Measurements from ENCODE around the gene PLEK. TPM values are rescaled to one million over a fixed set of nuclear protein-coding genes. Genes with fewer than 3 reads are reported as not detected.

Gene PLEK
- total RNA-seq, 1 donor = 0.36 TPM

DNA sequence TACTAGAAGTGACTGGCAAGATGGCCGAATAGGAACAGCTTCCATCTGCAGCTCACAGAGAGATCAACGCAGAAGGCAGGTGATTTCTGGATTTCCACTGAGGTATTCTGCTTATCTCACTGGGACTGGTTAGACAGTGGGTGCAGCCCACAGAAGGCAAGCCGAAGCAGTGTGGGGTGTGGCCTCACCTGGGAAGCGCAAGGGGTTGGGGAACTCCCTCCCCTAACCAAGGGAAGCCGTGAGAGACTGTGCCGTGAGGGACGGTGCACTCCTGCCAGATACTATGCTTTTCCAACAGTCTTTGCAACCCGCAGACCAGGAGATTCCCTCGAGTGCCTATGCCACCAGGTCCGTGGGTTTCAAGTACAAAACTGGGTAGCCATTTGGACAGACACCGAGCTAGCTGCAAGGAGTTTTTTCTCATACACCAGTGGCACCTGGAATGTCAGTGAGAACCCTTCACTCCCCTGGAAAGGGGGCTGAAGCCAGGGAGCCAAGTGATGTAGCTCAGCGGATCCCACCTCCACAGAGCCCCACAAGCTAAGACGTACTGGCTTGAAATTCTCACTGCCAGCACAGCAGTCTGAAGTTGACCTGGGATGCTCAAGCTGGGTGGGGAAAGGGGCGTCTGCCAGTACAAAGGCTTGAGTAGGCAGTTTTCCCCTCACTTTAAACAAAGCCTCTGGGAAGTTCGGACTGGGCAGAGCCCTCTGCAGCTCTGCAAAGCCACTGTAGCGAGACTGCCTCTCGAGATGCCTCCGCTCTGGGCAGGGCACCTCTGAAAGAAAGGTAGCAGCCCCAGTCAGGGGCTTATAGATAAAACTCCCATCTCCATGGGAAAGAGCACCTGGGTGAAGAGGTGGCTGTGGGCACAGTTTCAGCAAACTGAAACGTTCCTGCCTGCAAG lies 40.1 kb downstream of the PLEK start:
- Histone ChIP-seq H3K27ac (ENCODE audit: low read depth, low read length) (no peak overlapping the region), H3K4me1 (ENCODE audit: insufficient read depth, low read length) (no peaks in the 10 kb centered on the region), H3K4me3 (ENCODE audit: insufficient read depth, low read length) (no peak overlapping the region), H2AFZ (ENCODE audit: low read length) (no peak overlapping the region), H4K20me1 (ENCODE audit: insufficient read depth, low read length) (no peaks in the 10 kb centered on the region), H3K9me3 (ENCODE audit: low read depth, low read length) (no peaks in the 10 kb centered on the region), H3K4me2 (ENCODE audit: insufficient read depth, low read length) (no peak overlapping the region), H3K36me3 (ENCODE audit: insufficient read depth, low read length) (no peaks in the 10 kb centered on the region), H3K79me2 (ENCODE audit: insufficient read depth, low read length) (no peaks in the 10 kb centered on the region), H3K27me3 (ENCODE audit: insufficient read depth, low read length) (peaks cover 6% of the 10 kb centered on the region)
- TF ChIP-seq, protein P1, sequence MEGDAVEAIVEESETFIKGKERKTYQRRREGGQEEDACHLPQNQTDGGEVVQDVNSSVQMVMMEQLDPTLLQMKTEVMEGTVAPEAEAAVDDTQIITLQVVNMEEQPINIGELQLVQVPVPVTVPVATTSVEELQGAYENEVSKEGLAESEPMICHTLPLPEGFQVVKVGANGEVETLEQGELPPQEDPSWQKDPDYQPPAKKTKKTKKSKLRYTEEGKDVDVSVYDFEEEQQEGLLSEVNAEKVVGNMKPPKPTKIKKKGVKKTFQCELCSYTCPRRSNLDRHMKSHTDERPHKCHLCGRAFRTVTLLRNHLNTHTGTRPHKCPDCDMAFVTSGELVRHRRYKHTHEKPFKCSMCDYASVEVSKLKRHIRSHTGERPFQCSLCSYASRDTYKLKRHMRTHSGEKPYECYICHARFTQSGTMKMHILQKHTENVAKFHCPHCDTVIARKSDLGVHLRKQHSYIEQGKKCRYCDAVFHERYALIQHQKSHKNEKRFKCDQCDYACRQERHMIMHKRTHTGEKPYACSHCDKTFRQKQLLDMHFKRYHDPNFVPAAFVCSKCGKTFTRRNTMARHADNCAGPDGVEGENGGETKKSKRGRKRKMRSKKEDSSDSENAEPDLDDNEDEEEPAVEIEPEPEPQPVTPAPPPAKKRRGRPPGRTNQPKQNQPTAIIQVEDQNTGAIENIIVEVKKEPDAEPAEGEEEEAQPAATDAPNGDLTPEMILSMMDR (IDR thresholded peaks at IDR 0.05; ENCODE audit: extremely low read depth, low read depth, low read length) = no peak
- DNase-seq (ENCODE audit: insufficient read length, low spot score, missing footprints) = no peak

DNA sequence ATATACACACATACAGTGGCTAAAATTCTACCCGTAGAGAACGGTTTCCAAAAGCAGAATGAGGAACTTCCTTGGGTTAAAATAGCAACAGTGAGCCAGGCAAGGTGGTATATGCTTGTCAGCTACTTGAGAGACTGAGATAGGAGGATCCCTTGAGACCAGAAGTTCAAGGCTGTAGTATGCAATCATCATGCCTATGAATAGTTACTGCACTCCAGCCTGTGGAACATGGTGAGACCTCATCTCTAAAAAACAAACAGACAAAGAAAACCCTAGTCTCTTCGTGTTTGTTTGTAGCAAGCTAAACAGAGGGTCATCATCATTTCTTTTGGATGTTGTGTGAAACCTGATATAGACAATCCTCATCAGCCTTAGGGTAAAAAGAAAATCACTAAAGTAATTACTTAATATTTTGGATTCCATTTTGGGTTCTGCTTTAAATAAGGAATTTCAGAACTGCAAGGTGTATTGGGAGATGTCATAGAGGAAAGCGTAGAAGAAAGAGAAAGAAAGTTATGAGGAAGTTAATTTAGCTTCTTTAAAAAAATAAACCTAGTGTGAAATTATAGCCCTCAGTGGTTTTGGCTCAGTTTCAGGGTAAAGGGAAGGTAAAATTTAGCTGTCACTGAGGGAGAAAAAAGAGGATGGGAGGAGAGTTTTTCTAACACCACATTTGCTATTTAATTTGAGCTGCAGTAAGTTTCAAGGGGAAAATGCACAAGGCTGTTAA lies 46.5 kb downstream of the PLEK start:
- Histone ChIP-seq H3K27ac (ENCODE audit: low read depth, low read length) (no peak overlapping the region), H2AFZ (ENCODE audit: low read length) (no peak overlapping the region), H4K20me1 (ENCODE audit: insufficient read depth, low read length) (no peaks in the 10 kb centered on the region), H3K79me2 (ENCODE audit: insufficient read depth, low read length) (no peaks in the 10 kb centered on the region), H3K4me3 (ENCODE audit: insufficient read depth, low read length) (no peak overlapping the region), H3K27me3 (ENCODE audit: insufficient read depth, low read length) (no peaks in the 10 kb centered on the region), H3K4me2 (ENCODE audit: insufficient read depth, low read length) (no peak overlapping the region), H3K9me3 (ENCODE audit: low read depth, low read length) (no peaks in the 10 kb centered on the region), H3K36me3 (ENCODE audit: insufficient read depth, low read length) (no peaks in the 10 kb centered on the region), H3K4me1 (ENCODE audit: insufficient read depth, low read length) (no peaks in the 10 kb centered on the region)
- DNase-seq (ENCODE audit: insufficient read length, low spot score, missing footprints) = no peak
- TF ChIP-seq, protein P1 (IDR thresholded peaks at IDR 0.05; ENCODE audit: extremely low read depth, low read depth, low read length) = no peak

DNA sequence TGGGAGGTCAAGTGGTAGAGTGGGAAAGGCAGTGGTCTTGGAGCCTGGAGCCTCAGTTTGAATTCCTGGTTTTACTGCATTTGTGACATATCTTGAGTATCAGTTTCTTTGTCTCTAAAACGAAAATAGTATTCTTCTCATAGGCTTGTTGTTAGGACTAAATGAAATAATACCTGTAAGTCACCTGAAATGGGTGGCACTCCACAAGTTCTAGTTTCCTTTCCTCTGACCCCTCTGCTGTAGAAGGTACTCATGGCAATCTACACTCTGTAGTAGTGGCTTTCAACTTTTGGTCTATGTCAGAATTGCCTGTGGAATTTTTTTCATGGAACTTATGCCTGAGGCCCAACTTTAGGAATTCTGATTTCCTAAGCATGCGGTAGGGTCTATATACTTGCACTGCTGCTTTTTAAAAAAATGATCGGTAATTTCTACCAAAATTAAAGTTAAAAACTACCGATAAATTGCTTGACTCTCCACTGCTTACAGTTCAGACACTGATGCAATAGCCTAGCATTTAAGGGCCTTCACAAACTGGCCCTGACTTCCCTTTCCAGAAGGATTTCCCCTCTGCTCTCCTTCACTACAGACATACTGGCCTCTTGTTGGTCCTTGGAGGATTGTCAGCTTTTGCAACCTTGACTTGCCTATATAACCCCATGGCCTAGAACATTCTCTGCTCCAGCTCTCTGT lies 47.2 kb downstream of the PLEK start:
- Histone ChIP-seq H3K4me3 (ENCODE audit: insufficient read depth, low read length) (no peak overlapping the region), H3K4me2 (ENCODE audit: insufficient read depth, low read length) (no peak overlapping the region), H3K79me2 (ENCODE audit: insufficient read depth, low read length) (no peaks in the 10 kb centered on the region), H2AFZ (ENCODE audit: low read length) (no peak overlapping the region), H3K27ac (ENCODE audit: low read depth, low read length) (no peak overlapping the region), H3K4me1 (ENCODE audit: insufficient read depth, low read length) (no peaks in the 10 kb centered on the region), H3K9me3 (ENCODE audit: low read depth, low read length) (no peaks in the 10 kb centered on the region), H4K20me1 (ENCODE audit: insufficient read depth, low read length) (no peaks in the 10 kb centered on the region), H3K27me3 (ENCODE audit: insufficient read depth, low read length) (no peaks in the 10 kb centered on the region), H3K36me3 (ENCODE audit: insufficient read depth, low read length) (no peaks in the 10 kb centered on the region)
- TF ChIP-seq, protein P1 (IDR thresholded peaks at IDR 0.05; ENCODE audit: extremely low read depth, low read depth, low read length) = no peak
- DNase-seq (ENCODE audit: insufficient read length, low spot score, missing footprints) = no peak
